GM12873 (cell line): Measurements from ENCODE around the gene ERBB2.

Experiments
- TF ChIP-seq, protein P1 (sequence below): IDR thresholded peaks from 2 replicates; pipeline ENCODE4 v1.5.1; 2012; ENCODE audit warnings: low read depth, mild to moderate bottlenecking, moderate library complexity, low read length, control low read depth; ENCODE audit not compliant: insufficient read depth; ENCODE audit errors: missing control alignments

Gene ERBB2

GRCh38 chr17:39759204-39759603 is 59.3 kb downstream of the ERBB2 start:
- TF ChIP-seq, protein P1, sequence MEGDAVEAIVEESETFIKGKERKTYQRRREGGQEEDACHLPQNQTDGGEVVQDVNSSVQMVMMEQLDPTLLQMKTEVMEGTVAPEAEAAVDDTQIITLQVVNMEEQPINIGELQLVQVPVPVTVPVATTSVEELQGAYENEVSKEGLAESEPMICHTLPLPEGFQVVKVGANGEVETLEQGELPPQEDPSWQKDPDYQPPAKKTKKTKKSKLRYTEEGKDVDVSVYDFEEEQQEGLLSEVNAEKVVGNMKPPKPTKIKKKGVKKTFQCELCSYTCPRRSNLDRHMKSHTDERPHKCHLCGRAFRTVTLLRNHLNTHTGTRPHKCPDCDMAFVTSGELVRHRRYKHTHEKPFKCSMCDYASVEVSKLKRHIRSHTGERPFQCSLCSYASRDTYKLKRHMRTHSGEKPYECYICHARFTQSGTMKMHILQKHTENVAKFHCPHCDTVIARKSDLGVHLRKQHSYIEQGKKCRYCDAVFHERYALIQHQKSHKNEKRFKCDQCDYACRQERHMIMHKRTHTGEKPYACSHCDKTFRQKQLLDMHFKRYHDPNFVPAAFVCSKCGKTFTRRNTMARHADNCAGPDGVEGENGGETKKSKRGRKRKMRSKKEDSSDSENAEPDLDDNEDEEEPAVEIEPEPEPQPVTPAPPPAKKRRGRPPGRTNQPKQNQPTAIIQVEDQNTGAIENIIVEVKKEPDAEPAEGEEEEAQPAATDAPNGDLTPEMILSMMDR = no peak

- TF ChIP-seq, protein P1 = no peak
Measured at GRCh38 chr17:39761861-39762496, 62.1 kb downstream of the ERBB2 start.

DNA sequence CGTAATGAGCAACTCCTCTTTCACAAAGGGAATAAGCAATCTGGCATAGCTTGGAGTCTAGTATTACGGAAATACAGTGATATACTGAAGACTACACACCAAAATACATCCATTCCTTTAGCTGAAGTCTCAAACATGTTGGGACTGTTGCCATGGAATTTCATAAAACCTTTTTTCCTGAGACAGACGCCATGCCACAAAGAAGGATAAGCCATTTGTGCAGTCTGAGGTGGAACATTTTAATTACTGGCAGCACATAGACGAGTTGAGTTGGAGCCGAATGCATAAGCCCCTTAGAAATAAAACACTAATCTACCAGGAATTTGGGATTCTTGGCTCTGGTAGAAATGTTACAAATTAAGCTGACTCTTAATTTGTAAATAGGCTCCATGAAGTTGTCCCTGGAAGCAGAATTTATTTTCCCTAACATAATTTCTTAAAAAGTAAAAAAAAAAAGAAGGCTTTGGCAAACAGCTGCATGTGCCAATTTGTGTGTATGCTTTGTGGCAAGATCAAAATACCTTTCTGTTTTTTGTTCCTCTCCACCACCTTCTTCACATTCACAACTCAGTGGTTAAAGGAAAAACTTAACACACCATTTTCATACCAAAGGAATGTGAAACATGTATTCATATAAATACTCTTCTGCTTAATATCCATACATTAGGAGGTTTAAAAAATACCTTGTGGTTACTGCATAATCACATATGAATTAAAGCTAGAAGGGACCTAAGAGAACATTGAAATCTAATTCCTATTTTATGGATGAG is 63.4 kb downstream of the ERBB2 start:
- TF ChIP-seq, protein P1 = no peak

GRCh38 chr17:39765175-39765574 is 65.3 kb downstream of the ERBB2 start:
- TF ChIP-seq, protein P1 = no peak

DNA sequence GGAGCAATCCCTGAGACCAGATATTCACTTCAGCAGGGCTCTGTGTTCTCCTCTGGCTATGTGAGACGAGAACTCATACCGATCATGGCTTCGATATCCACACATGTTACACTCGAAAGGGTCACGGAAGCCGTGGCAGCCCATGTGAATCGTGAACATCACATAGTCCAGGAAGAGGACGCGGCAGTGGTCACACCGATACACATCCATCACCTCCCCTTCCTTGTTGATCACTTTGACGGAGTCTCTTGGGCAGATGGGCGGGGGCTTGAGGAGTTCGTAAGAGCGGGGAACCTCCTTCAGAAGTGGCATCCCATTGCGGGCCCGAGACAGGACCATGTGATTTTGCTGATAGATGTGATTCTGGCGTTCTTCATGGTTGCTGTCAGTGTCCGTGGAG is 65.9 kb downstream of the ERBB2 start:
- TF ChIP-seq, protein P1 = no peak

DNA sequence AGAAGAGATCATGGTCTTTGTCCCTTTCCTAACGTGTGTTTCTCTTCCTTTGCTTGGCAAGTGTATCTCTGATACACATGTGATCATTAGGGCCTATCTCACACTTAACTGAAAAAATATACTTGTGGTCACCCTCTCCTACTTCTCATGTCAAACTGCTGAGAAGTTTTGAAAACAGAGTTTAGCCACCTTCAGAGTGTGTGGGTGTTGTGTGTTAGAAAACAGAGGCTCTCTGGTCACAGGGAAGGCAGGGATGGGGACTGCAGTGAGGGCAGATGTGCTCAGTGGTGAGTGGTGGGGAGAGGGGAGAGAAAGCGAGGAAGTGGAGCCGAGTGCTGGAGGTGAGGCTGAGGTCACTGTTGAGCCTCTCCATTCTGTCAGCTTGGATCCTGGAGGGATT is 67.3 kb downstream of the ERBB2 start:
- TF ChIP-seq, protein P1 = no peak

DNA sequence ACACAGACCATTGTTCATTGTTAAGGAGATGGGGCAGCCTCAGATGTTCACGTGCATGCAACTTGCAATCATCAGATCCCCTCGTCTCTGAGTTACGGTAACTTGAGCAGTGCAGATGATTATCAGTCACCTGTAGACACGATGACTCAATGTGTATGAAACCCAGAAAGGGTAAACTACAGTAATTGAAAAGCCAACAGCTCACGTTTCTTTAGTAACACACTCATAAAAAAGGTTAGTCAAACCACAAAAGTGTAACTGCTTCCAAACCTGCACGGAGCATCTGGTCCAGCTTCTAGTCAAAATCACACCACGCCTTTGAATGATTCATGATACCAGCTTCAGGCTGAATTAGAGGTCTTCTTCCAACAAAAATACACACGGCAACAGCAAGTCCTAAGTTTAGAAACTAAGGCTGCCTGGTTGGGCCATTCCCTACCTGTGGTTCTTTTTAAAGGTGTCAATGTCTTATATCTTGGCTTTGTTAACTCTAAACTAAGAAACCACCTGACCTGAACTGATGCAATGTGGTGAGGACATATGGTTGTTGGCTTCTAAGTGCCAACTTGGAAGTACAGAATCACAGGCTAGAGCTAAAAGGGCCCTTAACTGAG is 70.2 kb downstream of the ERBB2 start:
- TF ChIP-seq, protein P1 = no peak
